B cell (primary cell): ENCODE data around the gene LARGE1. TPM values are rescaled to one million over a fixed set of nuclear protein-coding genes. Genes with fewer than 3 reads are reported as not detected.

Source experiments
- ATAC-seq: fragments of 200-7000 bp; cut with Tn5 transposase; one replicate; pipeline ENCODE4 v1.10.0; 2021; ENCODE audit warnings: low read depth, mild to moderate bottlenecking, moderate number of reproducible peaks, moderate library complexity
- CTCF ChIA-PET: fragments of 350-600 bp; sonication (Branson Sonifier 250); formaldehyde crosslinking; loops from one replicate; lab custom pipeline; 2021; ENCODE audit warnings: antibody characterized with exemption, inconsistent platforms; lab: Charles Lee
- POLR2A ChIA-PET: fragments of 350-600 bp; sonication (Branson Sonifier 250); formaldehyde crosslinking; loops from one replicate; lab custom pipeline; 2021; ENCODE audit warnings: antibody characterized with exemption; lab: Charles Lee
- DNase-seq: peaks from one replicate; pipeline ENCODE4 v3.0.0; 2013
- H2AFZ ChIP-seq: 2 replicates; pipeline ENCODE4 v1.6.1; 2012; ENCODE audit warnings: mild to moderate bottlenecking, low read depth, low read length; ENCODE audit not compliant: insufficient read depth, poor library complexity, severe bottlenecking
- H3K27ac ChIP-seq, 2 donors: 1 replicate in 1 of 2; 2 replicates in 1 of 2; pipeline ENCODE4 v1.5.1; 2012 to 2013; ENCODE audit warnings: low read length in 2 of 2, mild to moderate bottlenecking in 2 of 2, moderate library complexity in 1 of 2
- H3K27me3 ChIP-seq, 4 experiments: fragments of 200-600 bp in 1 of 4; sonication (generic) in 1 of 4; replicated peaks in 1 of 4; 1 replicate in 2 of 4; 2 replicates in 2 of 4; pipeline versions ENCODE4 v1.6.1 to v1.7.0; 2013 to 2016; ENCODE audit warnings: low read length in 3 of 4, mild to moderate bottlenecking in 2 of 4, mixed read lengths in 1 of 4, moderate library complexity in 1 of 4; ENCODE audit not compliant: insufficient read depth in 4 of 4, control insufficient read depth in 3 of 4; ENCODE audit errors: control extremely low read depth in 1 of 4
- H3K36me3 ChIP-seq, 2 experiments: replicated peaks in 1 of 2; 1 replicate in 1 of 2; 2 replicates in 1 of 2; pipeline versions ENCODE4 v1.6.1 to v1.7.1; 2013; ENCODE audit warnings: low read length in 1 of 2; ENCODE audit not compliant: insufficient read depth in 2 of 2, control insufficient read depth in 1 of 2; ENCODE audit errors: control extremely low read depth in 1 of 2, extremely low read depth in 1 of 2
- H3K4me1 ChIP-seq, 2 donors: fragments of 200-600 bp in 1 of 2; sonication (generic) in 1 of 2; 1 replicate in 1 of 2; 2 replicates in 1 of 2; pipeline versions ENCODE4 v1.5.1 to v1.6.1; 2013 to 2017; ENCODE audit warnings: low read length in 2 of 2; ENCODE audit not compliant: control insufficient read depth in 2 of 2, insufficient read depth in 2 of 2
- H3K4me2 ChIP-seq: replicated peaks from 2 replicates; pipeline ENCODE3; 2012; ENCODE audit warnings: mild to moderate bottlenecking, low read depth, low read length; ENCODE audit not compliant: poor library complexity, severe bottlenecking
- H3K4me3 ChIP-seq, 5 experiments: fragments of 200-600 bp in 1 of 5; sonication (generic) in 1 of 5; 1 replicate in 3 of 5; 2 replicates in 2 of 5; pipeline versions ENCODE4 v1.5.1 to v1.7.0; 2011 to 2016; ENCODE audit warnings: low read length in 4 of 5, mild to moderate bottlenecking in 4 of 5, low read depth in 2 of 5, control low read depth in 1 of 5, moderate library complexity in 1 of 5; ENCODE audit not compliant: insufficient read depth in 1 of 5; ENCODE audit errors: control extremely low read depth in 1 of 5, extremely low read depth in 1 of 5
- H3K79me2 ChIP-seq: fragments of 200-600 bp; sonication (generic); one replicate; pipeline ENCODE4 v1.6.0; 2016; ENCODE audit warnings: low read length; ENCODE audit not compliant: control insufficient read depth, insufficient read depth
- H3K9ac ChIP-seq: fragments of 200-600 bp; sonication (generic); 2 replicates; pipeline ENCODE4 v1.6.1; 2017; ENCODE audit warnings: mild to moderate bottlenecking, low read length, moderate library complexity
- H3K9me3 ChIP-seq, 3 donors: one replicate each; pipeline versions ENCODE4 v1.6.1 to v1.7.1; 2013; ENCODE audit warnings: low read length in 2 of 3; ENCODE audit not compliant: control insufficient read depth in 2 of 3, insufficient read depth in 1 of 3; ENCODE audit errors: control extremely low read depth in 1 of 3
- H4K20me1 ChIP-seq: 2 replicates; pipeline ENCODE4 v1.6.0; 2012; ENCODE audit warnings: mild to moderate bottlenecking, low read length; ENCODE audit not compliant: insufficient read depth, control insufficient read depth, poor library complexity, severe bottlenecking
- H3K27ac Mint-ChIP-seq: one replicate; pipeline ENCODE4 v1.8.0; 2021; ENCODE audit warnings: mixed read lengths
- H3K27me3 Mint-ChIP-seq: one replicate; pipeline ENCODE4 v1.8.0; 2021; ENCODE audit warnings: mixed read lengths
- H3K4me1 Mint-ChIP-seq: one replicate; pipeline ENCODE4 v1.8.0; 2021; ENCODE audit warnings: mixed read lengths
- H3K4me3 Mint-ChIP-seq: one replicate; pipeline ENCODE4 v1.8.0; 2021; ENCODE audit warnings: mixed read lengths
- H3K9me3 Mint-ChIP-seq: one replicate; pipeline ENCODE4 v1.8.0; 2022; ENCODE audit warnings: mixed read lengths; ENCODE audit not compliant: insufficient read depth
- CTCF ChIP-seq: fragments of 200-600 bp; IDR thresholded peaks from one replicate; pipeline ENCODE4 v1.8.0; 2022; ENCODE audit warnings: antibody characterized with exemption, mild to moderate bottlenecking
- EZH2 ChIP-seq: IDR thresholded peaks from 2 replicates; pipeline ENCODE4 v1.6.1; 2012; ENCODE audit warnings: borderline replicate concordance, low read depth, mild to moderate bottlenecking, moderate library complexity, low read length; ENCODE audit not compliant: insufficient read depth, poor library complexity, severe bottlenecking
- WGBS: methylation state at CpG from one replicate; pipeline ENCODE4 v1.1.5; 2013; ENCODE audit warnings: missing lambda C conversion rate; ENCODE audit not compliant: insufficient coverage; 5-methylcytosine and 5-hydroxymethylcytosine counted together
- intact Hi-C: fragments of 100-400 bp; cut with micrococcal nuclease; formaldehyde crosslinking; loops from one replicate; pipeline ENCODE4 v1.10.0; 2022
- polyA plus RNA-seq: library from polyadenylated mRNA; depleted of rRNA; stranded (reverse); fragments of >200 nt; gene quantifications from 2 replicates; pipeline ENCODE4 v1.2.3, GENCODE V29; 2012
- total RNA-seq, 2 donors: library from RNA; stranded (reverse); fragments of 120-200 nt in 1 of 2; gene quantifications; 1 replicate in 1 of 2; 2 replicates in 1 of 2; pipeline versions ENCODE4 v1.2.3 to v1.2.4, GENCODE V29; 2013 to 2022

Gene LARGE1
- total and polyA plus RNA-seq, 2 donors (not counting 1 experiment from before 2014, with no cell fraction given): 20.7 to 82.0 TPM

GRCh38 chr22:33350961-33351360, 569.3 kb downstream of the LARGE1 start:
- H2AFZ ChIP-seq: no peak overlapping the region
- H3K9me3 Mint-ChIP-seq: no peaks in the 10 kb centered on the region

GRCh38 chr22:33350491-33350890, 569.8 kb downstream of the LARGE1 start:
- Histone ChIP-seq H3K79me2 (no peaks in the 10 kb centered on the region), H3K9ac (no peak overlapping the region), H3K4me2 (no peak overlapping the region), H4K20me1 (no peaks in the 10 kb centered on the region), H3K9me3 (peaks cover 0 to 5% (median 0%) of the 10 kb centered on the region in 3 donors), H3K4me3 (no peak overlapping the region), H3K27me3 (no peaks in the 10 kb centered on the region), H3K27ac (no peak overlapping the region), H2AFZ (no peak overlapping the region), H3K36me3 (no peaks in the 10 kb centered on the region), H3K4me1 (no peaks in the 10 kb centered on the region)
- ATAC-seq (no peak), DNase-seq (no peak)
- Mint-ChIP-seq H3K27ac (no peak overlapping the region), H3K4me1 (peaks cover 2% of the 10 kb centered on the region), H3K27me3 (no peaks in the 10 kb centered on the region), H3K4me3 (no peak overlapping the region), H3K9me3 (no peaks in the 10 kb centered on the region)
- ChIA-PET POLR2A (no interaction called here), CTCF (interaction anchor here (0.6 kb wide), 1 partner anchor 105 kb away, joined by 5 read pairs; no protein-coding TSS in a partner anchor)
- 90% methylated on average over 7 of the region's 8 CpGs for WGBS
- intact Hi-C loops: no loop called here
- no peak for TF ChIP-seq CTCF
- no peak for TF ChIP-seq EZH2

More at GRCh38 chr22:33350961-33351360, 569.3 kb downstream of the LARGE1 start:
- Histone ChIP-seq H3K36me3 (no peaks in the 10 kb centered on the region), H3K4me2 (no peak overlapping the region), H3K4me1 (no peaks in the 10 kb centered on the region), H3K9ac (no peak overlapping the region), H3K79me2 (no peaks in the 10 kb centered on the region), H3K9me3 (peaks cover 0 to 5% (median 0%) of the 10 kb centered on the region in 3 donors), H3K4me3 (no peak overlapping the region), H3K27me3 (no peaks in the 10 kb centered on the region), H3K27ac (no peak overlapping the region), H4K20me1 (no peaks in the 10 kb centered on the region)
- H3K27ac Mint-ChIP-seq: no peak overlapping the region
- no peaks in the 10 kb centered on the region for H3K27me3 Mint-ChIP-seq
- DNase-seq (no peak), ATAC-seq (no peak)
- ChIA-PET POLR2A (no interaction called here), CTCF (interaction anchor here (0.6 kb wide), 1 partner anchor 105 kb away, joined by 5 read pairs; no protein-coding TSS in a partner anchor)
- intact Hi-C loops: no loop called here
- peaks cover 2% of the 10 kb centered on the region for H3K4me1 Mint-ChIP-seq
- TF ChIP-seq CTCF (no peak), EZH2 (no peak)
- 100% methylated on average over 1 of the region's 2 CpGs for WGBS
- H3K4me3 Mint-ChIP-seq: no peak overlapping the region
